Stimulated activated CD4-positive, alpha-beta T cell treated with anti-CD3 and anti-CD28 coated beads, Interleukin-12 subunit alpha, Interleukin-12 subunit beta, amount 100 ng/mL, for 24 hours (primary cell): ENCODE results near the gene STRN.
"Not testable (repeated sequence)": the region's sequence is repeated elsewhere in the genome, so short reads cannot be mapped to it uniquely, and the experiment has no call there.

Experiments
- DNase-seq, 2 experiments: peaks; one replicate each; pipeline ENCODE4 v3.0.0-alpha.2; 2020; ENCODE audit warnings: low read depth in 2 of 2

Gene STRN

GRCh38 chr2:36964496-36965058 is 1.8 kb downstream of the STRN start:
- no peak for DNase-seq

- no peak for DNase-seq
Observed at GRCh38 chr2:36963734-36964133, 2.6 kb downstream of the STRN start.

- no peak for DNase-seq
Observed at GRCh38 chr2:36963106-36963505, 3.2 kb downstream of the STRN start.

- DNase-seq, result no peak
Observed at GRCh38 chr2:36960773-36961172, 5.6 kb downstream of the STRN start.

GRCh38 chr2:36960005-36960675 is 6.2 kb downstream of the STRN start:
- no peak for DNase-seq

GRCh38 chr2:36954977-36955607 is 11.2 kb downstream of the STRN start:
- no peak for DNase-seq

- no peak for DNase-seq
Observed at GRCh38 chr2:36952748-36953197, 13.6 kb downstream of the STRN start.

GRCh38 chr2:36951574-36951973 is 14.8 kb downstream of the STRN start:
- DNase-seq, result no peak

GRCh38 chr2:36951027-36951518 is 15.3 kb downstream of the STRN start:
- DNase-seq, result no peak

GRCh38 chr2:36949845-36950244 is 16.5 kb downstream of the STRN start:
- DNase-seq, result no peak

GRCh38 chr2:36945240-36945639 is 21.1 kb downstream of the STRN start:
- DNase-seq, result not testable (repeated sequence)

GRCh38 chr2:36941867-36942266 is 24.5 kb downstream of the STRN start:
- DNase-seq, result no peak

- not testable (repeated sequence) for DNase-seq
Observed at GRCh38 chr2:36936526-36936925, 29.8 kb downstream of the STRN start.

- DNase-seq, result not testable (repeated sequence)
Observed at GRCh38 chr2:36931688-36932087, 34.6 kb downstream of the STRN start.

- not testable (repeated sequence) for DNase-seq
Observed at GRCh38 chr2:36930787-36931410, 35.4 kb downstream of the STRN start.

GRCh38 chr2:36926175-36927132 is 39.9 kb downstream of the STRN start:
- not testable (repeated sequence) for DNase-seq

GRCh38 chr2:36922629-36923028 is 43.7 kb downstream of the STRN start:
- DNase-seq, result not testable (repeated sequence)

- DNase-seq, result no peak
Observed at GRCh38 chr2:36921984-36922383, 44.4 kb downstream of the STRN start.

GRCh38 chr2:36919041-36919837 is 47.1 kb downstream of the STRN start:
- DNase-seq, result no peak

- no peak for DNase-seq
Observed at GRCh38 chr2:36918307-36918706, 48.0 kb downstream of the STRN start.
